GM18511 (cell line): ENCODE data around the gene EWSR1.
A peak's percentile ranks its signal among the peaks of the same experiment; 100 is the strongest.
"Not testable (repeated sequence)": the region's sequence is repeated elsewhere in the genome, so short reads cannot be mapped to it uniquely, and the experiment has no call there.

Experiments used
- ATAC-seq: cut with Tn5 transposase; IDR thresholded peaks from one replicate; pipeline ENCODE4 v1.9.1; 2021; ENCODE audit warnings: mild to moderate bottlenecking, moderate library complexity; ENCODE audit not compliant: unreplicated experiment

EWSR1 gene, protein sequence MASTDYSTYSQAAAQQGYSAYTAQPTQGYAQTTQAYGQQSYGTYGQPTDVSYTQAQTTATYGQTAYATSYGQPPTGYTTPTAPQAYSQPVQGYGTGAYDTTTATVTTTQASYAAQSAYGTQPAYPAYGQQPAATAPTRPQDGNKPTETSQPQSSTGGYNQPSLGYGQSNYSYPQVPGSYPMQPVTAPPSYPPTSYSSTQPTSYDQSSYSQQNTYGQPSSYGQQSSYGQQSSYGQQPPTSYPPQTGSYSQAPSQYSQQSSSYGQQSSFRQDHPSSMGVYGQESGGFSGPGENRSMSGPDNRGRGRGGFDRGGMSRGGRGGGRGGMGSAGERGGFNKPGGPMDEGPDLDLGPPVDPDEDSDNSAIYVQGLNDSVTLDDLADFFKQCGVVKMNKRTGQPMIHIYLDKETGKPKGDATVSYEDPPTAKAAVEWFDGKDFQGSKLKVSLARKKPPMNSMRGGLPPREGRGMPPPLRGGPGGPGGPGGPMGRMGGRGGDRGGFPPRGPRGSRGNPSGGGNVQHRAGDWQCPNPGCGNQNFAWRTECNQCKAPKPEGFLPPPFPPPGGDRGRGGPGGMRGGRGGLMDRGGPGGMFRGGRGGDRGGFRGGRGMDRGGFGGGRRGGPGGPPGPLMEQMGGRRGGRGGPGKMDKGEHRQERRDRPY

DNA sequence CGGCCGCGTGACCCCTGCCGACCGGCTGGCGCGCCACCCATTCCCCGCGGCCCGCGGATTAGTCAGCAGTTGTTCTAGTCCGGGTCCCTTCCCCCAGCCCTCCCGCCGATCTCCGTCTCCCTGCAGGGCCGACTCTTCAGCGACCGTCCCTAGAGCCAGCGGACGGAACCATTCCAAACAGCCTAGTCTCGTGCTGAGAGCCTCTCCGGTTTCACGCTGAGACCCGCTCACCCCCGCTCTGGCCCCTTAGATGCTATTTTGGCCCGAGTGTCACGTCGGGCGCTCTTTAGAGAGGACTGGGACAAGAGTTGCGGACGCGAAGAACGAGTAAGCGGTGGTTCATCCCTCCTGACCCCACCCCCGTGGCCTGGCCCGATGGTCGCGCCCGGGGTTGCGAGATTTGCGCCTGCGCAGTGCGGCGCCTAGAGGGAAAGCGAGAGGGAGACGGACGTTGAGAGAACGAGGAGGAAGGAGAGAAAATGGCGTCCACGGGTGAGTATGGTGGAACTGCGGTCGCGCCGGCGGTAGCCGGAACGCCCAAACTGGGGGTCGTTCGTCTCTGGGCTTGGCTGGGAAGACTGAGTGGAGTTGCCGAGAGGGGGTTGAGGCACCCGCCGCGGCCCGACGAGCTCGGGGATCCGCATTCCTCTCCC is at the start of gene EWSR1, which contains the start of gene RHBDD3:
Gene EWSR1, plus strand, starts transcription at position 411 of the 653 bp plus-strand sequence. Its CDS starts 69 bp downstream, at position 480.
Gene RHBDD3, minus strand, starts transcription at position 124 of the 653 bp plus-strand sequence. CDS start 2,355 bp downstream, outside the sequence.
- peak; percentile 84 for ATAC-seq

DNA sequence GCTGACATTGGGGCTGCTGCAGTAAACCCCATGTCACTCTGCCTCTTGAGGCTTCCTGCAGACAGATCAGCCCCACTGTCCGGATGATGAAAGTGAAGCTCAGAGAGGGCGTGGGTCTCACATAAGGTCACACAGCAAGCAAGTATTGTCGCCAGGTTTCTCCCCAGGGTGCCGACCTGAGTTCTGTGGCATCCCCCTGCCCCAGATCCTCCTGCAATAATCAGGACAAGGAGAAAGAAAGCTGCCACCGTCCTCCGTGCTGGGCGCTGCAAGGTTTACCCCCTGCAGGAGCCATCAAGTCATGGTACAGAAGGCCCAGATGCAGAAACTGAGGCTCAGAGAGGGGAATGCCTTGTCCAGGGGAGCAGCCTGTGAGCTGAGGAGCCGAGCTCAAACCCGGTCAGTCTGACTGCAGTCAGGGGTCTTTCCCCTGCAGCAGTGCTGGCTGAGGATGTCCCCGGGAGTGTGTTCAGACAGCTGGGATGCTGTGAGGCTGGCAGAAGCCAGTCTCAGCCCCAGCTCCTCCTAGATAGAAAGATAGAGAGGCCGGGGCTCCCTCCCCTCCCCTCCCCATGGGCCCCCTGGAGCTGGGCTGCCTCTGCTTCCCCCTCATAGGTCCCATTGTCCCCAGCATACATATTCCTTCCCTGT is 49.2 kb upstream of the EWSR1 start:
- ATAC-seq: no peak

DNA sequence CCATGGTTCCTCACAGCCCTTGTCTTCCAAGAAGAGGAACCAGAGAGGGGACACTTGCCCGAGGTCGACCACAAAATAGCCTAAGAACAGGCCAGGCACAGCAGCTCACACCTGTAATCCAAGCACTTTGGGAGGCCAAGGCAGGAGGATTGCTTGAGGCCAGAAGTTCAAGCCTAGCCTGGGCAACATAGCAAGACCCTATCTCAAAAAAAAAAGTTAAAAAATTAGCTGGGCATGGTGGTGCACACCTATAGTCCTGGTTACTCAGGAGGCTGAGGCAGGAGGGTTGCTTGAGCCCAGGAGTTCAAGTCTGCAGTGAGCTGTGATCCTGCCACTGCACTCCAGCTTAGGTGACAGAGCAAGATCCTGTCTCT is 48.7 kb upstream of the EWSR1 start:
- not testable (repeated sequence) for ATAC-seq

DNA sequence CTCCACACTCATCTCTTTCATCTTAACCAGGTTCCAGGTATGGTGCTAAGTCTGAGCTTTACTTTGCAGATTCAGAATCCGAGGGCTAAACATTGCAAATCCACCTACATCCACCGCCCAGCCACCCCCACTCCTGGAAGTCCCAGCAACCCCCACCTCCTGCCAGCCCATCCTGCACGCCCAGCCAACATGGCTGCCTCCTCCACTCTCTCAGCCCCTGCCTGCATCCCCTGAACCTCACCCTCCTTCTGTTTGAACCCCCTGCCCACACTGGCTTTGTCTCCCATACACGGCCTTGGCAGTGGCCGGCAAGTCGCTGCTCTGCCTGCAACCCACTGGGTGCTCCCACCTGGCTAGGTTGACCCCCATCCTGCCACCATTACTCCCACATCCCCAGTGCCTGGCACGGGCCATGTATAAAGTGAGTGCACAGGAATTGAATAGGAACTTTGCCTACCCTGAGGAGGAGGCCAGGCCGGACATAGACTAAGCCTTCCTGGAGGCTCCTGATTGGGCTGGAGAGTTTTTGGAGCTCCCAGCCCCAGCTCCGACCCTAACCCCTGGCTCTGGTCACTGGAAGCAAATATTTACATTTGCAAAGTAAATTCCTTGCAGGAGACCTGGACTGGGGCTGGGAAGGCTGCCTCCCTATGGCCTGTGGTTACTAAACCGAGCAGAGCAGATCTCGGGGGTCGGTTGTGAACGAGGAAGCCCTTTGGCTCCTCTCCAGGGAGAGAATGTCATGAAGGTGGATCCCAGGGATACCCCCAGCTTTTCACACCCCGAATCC is 48.0 kb upstream of the EWSR1 start:
- ATAC-seq: no peak

DNA sequence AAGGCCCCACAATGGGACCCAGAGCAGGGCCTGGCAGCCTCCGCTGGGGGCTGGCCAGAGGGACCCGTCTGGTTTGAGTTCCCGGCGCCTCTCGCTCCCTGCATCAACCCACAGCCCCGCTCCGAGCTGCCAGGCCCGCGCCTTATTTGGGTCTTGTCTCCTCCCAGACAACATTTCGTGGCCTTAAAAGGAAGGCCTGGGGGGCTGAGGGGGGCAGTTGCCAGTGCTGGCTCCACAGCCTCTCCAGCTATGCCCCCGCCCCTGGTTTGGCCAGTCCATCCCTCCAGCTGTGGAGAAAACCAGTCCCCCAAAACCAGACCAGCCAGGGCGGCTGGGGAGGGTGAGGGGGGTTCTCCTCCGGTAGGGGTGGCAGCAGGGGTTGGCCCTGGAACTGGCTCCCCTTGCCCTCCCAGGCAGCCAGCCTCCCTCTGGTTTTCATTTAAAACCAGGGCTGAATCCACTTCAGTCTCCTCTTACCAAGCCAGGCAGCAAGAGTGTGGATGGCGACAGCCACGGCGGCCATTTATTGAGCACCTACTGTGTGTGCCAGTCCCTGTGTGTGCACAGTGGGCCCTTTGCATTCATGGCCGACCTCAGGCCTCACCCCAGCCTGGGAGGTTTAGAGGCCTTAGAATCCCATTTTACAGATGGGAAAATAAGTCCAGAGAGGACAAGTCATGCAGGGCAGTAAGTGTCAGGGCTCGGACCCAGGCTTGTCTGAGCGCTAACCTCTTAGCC is 43.8 kb upstream of the EWSR1 start:
- ATAC-seq: no peak

DNA sequence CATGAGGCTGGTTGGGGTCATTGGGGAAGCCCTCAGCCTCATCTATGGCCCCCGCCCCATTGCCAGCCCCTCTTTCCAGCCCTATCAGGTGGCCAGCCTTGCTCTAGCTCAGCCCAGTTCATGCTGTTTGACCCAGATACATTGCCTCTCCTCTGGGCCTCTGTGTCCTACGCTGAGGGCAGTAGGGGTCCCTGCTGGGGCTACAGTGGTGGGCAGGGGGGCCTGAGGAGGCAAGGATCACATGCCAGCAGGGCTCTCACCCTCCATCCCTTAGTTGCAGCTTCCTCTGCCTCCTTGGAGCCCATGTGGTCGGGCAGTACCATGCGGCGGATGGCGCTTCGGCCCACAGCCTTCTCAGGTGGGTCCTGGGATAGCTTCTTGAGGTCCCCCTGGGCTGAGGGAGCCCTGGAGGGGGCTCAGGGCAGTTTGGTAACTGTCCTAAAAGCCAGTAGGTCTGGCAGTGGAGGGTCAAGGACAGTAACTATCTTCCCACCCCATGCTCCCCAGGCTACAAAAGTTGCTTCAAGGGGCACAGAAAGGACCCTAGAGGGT is 43.1 kb upstream of the EWSR1 start:
- ATAC-seq: no peak

DNA sequence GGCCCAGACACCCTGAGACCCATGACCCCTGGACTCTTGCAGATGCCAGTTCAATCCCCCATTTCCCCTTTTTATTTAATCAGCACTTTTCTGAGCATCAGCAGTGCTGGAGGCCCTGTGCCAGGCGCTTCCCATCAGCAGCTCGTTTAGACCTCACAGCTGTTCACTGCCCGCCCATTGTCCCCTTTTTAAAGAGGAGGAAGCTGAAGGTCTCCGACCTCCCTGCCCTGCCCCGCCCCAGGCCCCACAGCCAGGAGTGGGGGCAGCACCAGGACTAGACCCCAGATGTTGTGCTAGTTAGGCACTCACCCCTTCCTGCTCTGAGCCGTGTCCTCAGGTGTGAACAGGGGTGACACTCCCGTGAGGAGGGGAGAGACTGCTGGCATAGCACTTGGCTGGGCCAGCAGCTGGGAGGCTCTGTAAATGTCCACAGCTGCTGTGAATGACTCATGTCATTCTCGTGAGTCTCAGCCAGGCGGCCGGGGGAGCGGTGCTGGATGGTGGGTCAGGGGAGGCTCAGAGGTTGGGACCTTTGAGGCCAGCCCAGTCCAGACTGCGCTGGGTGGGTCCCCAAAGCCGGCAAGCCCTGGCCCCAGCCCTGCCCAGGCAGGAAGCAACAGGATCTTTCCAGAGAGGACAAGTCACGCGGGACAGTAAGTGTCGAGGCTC is 42.5 kb upstream of the EWSR1 start:
- no peak for ATAC-seq

DNA sequence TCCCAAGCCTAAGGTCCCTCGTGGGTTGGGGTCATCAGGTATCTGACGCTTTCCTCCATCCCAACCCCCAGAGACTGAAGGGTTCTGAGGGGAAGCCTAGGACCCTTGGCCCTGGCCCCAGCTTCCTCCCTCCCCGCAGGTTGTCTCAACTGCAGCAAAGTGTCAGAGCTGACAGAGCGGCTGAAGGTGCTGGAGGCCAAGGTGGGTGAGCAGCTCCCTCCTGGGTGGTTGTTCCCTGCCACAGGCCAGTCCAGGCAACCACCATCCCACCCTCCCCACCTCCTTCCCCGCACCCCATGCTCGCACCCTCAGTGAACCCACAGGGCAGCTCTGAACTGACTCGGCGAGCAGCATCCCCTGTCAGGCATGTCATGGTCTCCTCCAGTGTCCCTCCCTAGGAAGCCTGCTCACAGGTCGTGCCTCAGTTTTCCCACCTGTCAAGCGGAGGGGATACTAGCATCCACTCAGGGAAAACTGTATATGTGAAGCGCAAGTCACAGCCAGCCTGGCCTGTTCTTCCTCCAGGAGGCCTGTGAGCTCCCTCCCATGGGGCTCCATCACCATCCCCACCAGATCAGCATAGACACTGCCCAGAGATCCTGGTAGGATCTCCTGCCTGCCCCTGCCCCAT is 41.6 kb upstream of the EWSR1 start:
- no peak for ATAC-seq

DNA sequence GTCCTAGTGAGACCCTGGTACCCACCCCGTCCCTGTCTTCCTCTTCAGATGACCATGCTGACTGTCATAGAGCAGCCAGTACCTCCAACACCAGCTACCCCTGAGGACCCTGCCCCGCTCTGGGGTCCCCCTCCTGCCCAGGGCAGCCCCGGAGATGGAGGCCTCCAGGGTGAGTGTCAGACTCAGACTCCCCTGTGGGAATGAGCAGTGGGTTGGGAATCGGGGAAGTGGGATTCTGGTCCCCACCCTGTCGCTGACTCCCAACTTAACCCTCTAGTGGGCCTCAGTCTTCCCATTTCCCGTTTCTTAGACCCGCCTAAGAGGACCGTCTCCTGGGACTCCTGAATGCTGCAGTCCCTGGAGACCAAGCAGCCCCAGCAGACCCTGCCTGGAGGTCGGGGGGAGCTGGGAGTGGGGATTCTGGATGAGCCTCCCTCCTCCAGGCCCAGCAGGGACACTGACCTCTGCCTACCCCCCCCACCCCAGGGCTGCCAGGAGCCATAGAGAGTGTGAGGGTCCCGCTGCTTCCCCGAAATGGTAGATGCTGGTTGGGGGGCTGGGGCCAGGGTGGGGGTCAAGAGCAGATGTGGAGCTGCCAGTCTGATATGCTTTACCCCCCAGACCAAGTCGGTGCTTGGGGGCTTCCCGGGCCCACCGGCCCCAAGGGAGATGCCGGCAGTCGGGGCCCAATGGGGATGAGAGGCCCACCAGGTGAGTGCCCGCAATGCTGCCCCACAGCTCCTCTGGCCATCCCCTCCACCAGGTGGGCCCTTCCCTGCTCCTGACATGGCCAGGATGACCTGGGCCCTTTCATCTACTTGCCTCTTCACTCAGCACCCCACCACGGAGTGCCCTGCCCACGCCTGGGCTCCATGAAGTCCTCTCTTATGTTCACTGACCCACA is 36.8 kb upstream of the EWSR1 start:
- no peak for ATAC-seq

DNA sequence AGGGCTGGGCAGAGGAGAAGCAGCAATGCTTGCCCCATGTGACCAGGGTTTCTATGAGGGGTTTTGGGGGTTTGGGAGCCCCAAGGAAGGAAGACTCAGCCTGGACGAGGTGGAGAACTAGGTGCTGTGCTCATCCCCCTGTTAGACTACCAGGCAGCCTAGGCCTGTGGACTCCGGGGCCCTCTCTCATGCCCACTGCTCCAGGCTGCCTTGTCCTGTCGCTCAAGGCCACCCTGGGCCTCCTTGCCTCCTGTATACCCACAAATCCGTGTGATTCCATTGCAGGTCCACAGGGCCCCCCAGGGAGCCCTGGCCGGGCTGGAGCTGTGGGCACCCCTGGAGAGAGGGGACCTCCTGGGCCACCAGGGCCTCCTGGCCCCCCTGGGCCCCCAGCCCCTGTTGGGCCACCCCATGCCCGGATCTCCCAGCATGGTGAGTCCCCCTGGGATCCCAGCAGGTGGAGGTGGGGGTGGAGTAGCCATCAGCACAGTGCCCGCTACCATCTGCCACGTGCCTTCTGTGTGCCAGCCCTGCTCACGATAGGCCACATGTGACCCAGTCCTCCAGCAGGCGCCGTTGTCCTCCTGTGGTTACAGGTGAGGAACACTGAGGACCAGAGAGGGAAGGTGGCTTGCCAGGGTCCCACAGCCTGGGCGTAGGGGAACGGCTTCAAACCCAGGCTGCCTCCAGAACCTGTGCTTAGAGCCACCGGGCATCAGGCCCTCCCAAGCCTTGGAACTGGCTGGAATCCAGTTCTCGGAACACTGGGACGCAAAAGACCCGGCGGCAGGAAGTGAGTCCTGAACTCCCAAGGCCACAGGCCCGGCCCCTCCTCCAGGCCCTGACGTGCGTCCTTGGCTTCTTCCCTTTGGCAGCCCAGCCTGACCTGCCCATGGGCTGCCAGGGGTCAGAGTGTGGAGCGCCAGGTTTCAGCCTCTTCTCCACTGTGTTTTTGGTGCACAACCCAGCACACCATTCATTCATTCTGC is 35.8 kb upstream of the EWSR1 start:
- ATAC-seq: no peak

DNA sequence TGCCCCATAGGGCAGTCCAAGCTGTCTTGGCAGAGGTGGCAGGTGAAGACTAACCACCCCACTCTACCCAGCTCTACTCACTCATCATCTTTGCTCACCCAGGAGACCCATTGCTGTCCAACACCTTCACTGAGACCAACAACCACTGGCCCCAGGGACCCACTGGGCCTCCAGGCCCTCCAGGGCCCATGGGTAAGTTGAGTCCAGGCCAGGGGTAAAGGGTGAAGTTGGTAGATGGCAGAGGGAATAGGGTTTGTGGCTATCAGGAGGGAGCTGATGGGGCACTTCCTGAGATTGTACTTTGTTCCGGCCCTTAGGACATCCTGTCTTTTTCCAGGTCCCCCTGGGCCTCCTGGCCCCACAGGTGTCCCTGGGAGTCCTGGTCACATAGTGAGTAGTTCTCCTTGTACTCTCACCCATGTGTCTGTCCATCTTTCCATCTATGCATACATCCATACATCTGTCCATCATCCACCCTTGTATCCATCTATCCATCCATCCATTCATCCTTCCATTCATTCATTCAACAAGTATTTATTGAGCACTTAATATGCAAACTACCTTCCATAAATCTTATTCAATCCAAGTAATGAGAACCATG is 34.7 kb upstream of the EWSR1 start:
- ATAC-seq: no peak

DNA sequence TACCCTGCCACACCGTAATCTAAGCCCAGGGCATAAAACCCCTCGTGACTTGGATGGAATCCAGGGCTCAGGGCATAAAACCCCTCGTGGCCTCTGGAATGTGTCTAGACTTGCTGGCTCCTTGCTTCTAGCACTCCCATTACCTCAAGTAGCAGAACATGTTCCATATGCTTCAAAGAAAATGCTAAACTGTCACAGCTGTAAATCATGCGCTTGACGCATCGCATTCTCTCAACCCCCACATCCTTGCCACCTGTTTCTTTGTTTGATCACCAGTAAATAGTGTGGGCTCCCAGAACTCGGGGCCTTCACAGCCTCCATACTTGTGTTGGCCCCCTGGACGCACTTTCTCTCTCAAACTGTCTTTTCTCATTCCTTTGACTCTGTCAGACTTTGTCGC is 27.6 kb upstream of the EWSR1 start:
- not testable (repeated sequence) for ATAC-seq

DNA sequence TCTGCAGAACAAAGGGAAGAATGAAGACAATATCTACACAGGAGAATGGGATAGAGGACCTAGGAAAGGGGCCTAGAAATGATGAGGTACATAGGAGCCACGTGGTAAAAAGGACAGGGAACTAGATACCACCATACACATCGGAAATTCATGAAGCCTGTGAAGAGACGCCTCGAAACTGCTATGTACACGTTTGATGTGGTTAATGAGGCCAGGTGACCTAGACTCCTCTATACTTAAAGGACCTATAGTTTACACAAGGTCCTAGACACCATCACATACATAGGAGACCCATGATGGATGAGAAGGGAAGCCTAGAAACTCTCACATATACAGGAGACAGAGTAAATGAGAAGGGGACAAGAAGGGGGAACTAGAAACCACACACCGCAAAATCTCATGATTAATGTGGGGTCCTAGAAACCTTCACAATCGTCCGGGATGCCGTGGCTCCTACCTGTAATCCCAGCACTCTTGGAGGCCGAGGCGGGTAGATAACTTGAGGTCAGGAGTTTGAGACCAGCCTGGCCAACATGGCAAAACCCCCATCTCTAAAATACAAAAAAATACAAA is 24.1 kb upstream of the EWSR1 start:
- no peak for ATAC-seq

DNA sequence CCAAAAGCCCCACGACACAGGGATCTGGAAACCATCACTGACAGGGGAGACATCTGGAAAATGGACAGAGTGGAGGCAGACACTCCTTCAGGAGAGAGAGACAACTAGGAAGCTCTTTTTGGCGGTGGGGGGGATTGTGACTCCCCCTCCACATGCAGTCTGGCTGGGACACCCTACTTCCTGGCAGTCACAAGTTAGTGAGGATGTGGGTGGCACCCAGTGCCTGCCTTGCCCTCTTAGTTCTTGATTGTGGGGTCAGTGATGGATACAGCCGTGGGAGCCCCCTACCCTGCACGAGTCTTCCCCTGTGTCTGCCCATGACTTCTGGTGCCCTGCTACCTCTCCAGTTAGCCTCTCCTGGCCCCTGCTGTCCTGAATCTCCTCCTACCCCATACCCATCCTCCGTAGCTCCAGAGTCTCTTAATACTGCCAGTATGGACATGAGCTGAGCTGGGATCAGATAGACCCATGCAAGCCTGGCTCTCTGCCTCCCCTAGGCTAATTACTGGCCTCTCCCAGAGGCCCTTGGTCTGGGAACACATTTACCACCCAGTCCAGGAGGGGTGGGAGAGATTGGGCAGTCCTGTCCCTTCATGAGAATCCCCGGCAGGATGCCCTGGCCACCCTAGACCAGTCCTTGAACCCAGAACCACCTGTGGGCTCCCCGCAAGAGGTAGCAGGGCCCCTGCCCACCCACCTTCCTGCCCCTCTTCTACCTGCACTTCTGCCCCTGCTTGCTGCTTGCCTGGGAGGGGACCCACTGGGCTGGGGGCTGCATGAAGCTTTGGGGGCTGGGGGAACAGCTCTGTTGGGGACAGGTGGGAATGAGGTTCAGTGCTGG is 23.1 kb upstream of the EWSR1 start:
- ATAC-seq: no peak
